GM10266 (cell line): ENCODE data around the gene RBBP8NL.

ENCODE experiments used
- DNase-seq: peaks from one replicate; pipeline ENCODE4 v3.0.0; 2012; ENCODE audit errors: extremely low spot score
- TF ChIP-seq, protein P1 (sequence below): IDR thresholded peaks from 2 replicates; pipeline ENCODE4 v1.5.1; 2012; ENCODE audit warnings: mild to moderate bottlenecking, low read depth; ENCODE audit not compliant: control insufficient read depth, insufficient read depth; ENCODE audit errors: missing control alignments

The RBBP8NL gene

GRCh38 chr20:62439218-62439617 lies 11.9 kb upstream of the RBBP8NL start:
- no peak for DNase-seq
- TF ChIP-seq, protein P1, sequence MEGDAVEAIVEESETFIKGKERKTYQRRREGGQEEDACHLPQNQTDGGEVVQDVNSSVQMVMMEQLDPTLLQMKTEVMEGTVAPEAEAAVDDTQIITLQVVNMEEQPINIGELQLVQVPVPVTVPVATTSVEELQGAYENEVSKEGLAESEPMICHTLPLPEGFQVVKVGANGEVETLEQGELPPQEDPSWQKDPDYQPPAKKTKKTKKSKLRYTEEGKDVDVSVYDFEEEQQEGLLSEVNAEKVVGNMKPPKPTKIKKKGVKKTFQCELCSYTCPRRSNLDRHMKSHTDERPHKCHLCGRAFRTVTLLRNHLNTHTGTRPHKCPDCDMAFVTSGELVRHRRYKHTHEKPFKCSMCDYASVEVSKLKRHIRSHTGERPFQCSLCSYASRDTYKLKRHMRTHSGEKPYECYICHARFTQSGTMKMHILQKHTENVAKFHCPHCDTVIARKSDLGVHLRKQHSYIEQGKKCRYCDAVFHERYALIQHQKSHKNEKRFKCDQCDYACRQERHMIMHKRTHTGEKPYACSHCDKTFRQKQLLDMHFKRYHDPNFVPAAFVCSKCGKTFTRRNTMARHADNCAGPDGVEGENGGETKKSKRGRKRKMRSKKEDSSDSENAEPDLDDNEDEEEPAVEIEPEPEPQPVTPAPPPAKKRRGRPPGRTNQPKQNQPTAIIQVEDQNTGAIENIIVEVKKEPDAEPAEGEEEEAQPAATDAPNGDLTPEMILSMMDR = no peak

DNA sequence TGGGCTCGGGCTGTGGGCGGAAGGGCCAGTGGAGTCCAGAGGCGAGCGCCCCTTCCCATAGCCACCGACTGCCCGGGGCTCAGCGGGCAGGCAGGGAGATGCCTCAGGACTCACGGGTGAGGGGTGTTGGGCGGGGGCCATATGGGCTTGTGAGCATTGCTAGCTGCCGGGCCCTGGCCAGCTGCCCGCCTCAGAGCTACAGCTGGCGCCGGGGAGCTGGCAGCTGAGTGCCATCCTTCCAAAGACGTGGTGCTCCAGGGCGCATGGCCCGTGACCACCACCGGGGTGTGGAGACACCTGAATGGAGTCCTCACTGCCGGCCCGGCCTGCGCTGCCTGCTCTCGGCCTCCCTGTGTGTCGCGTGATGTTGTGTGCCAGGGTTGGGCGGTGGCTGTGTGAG lies 10.6 kb upstream of the RBBP8NL start:
- TF ChIP-seq, protein P1 = no peak

GRCh38 chr20:62437496-62437895 lies 10.2 kb upstream of the RBBP8NL start:
- TF ChIP-seq, protein P1 = no peak
- DNase-seq = no peak

More for the DNA sequence above, 10.6 kb upstream of the RBBP8NL start:
- DNase-seq = no peak

DNA sequence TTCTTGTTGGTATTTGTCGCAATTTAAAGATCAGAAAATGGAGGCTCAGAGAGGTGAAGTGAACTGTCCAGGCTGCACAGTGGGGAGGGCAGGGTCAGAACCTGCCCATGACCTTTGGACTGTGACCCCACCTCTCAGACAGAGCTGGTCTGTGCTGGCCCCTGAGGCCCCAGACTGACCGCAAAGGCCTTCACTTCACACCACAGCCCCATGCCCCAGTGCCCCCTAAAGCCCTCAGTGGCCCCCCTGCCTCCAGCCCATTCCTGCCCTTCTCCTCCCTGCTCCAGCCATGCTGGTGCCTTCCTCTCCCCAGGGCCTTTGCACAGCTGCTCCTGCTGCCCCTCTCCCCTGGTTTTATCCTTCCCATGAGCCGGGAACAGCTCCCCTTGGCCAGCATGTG lies 9.4 kb upstream of the RBBP8NL start:
- TF ChIP-seq, protein P1 = no peak
- no peak for DNase-seq

- TF ChIP-seq, protein P1 = no peak
- DNase-seq = no peak
These were observed 6.5 kb upstream of the RBBP8NL start for GRCh38 chr20:62433658-62434497.

GRCh38 chr20:62430866-62431447 lies 3.6 kb upstream of the RBBP8NL start:
- no peak for DNase-seq
- TF ChIP-seq, protein P1 = no peak

DNA sequence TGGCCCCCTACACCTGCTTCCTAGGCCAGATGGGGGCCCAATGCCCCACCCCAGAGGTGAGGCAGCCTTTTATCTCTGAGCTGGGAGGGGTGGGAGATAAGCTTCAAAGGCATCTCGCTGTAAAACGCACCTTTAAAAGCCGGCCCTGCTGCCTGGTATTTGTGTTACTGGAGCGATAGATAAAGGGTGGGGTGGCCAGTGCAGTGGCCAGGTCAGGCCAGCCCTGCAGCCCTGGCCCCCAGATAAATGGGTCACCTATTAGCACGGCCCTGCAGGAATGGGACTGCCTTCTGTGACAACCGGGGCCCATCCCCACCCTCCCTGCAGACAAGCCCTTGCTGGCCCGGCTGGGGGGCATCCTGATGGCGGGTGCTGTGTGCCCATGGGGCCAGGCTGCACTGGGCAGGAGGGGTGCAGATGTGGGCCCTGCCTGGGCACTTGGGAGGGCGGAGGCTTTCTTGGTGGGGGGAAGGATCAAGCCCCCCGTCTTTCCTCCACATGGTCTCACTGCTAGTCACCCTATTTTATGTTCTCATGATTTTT lies 3.0 kb upstream of the RBBP8NL start:
- no peak for DNase-seq
- TF ChIP-seq, protein P1 = no peak
